Activated CD4-positive, alpha-beta T cell treated with anti-CD3 and anti-CD28 coated beads for 24 hours (primary cell): ENCODE results near the gene CAND2.

Experiments used
- DNase-seq, 2 donors: peaks; one replicate each; pipeline ENCODE4 v3.0.0-alpha.2; 2020; ENCODE audit warnings: low read depth in 2 of 2

CAND2 gene

DNA sequence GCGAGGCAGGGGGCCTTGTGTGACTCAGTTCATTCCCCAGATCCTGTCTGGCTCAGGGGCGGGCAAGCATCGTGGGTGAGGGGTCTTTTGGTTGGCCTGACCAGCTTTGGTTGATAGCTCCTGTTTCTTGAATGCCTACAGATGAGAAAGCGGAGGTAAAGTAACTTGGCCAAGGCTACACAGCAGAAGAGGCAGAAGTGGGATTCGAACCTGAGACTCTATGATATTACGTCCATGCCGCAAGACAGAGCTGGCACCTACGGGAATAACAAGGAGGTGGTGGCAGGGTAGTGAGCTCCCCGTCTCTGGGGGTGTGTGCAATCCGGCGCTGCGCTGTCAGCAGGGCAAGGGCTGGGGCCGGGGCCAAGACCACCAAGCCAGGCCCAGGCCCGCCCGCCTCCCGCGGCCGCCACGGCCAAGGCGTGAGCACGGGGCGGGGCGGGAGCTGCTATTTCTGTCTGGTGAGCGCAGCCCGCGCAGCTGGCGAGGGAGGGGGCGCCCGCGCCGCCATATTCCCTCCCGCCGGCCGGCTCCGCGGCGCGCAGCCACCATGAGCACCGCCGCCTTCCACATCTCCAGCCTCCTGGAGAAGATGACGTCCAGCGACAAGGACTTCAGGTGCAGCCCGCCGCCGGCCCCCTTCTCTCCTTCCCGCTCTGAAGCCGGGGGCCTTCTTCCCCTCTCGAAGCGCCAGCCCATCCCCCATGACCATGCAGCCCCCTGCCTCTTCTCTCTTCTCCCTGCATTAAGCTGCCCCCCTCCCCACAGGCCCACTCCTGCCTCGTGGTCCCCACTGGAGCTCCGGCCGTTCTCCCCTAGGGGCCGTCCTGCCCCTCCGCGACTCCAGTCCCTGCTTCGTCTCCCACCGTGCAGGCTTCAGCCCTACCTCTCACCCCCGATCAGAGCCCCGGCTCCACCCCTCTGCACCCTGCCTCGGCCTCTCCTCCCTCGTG lies at the start of gene CAND2:
Gene CAND2 (plus strand): TSS at position 510 of the 953 bp plus-strand sequence. CDS start 41 bp downstream, at position 551.
- peak in 1 of 2 donors; percentile 30 for DNase-seq

DNA sequence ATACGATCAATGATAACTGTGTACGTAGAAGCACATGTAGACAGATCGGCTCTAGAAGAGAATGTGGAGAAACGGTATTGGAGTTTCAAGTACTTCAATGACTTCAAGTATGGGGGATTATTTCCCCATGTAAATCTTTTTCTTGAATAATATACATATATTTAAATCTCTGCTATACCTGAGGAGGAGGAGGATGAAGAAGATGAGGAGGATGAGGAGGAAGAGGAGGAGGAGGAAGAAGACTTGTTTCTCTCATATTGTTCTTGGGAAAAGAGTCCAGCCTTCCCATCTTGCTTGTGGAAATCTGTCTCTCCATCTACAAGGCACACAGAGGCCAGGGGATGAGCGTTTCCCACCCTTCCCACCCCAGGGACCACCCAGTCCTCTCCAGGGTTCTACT lies 48.0 kb upstream of the CAND2 start:
- no peak for DNase-seq

DNA sequence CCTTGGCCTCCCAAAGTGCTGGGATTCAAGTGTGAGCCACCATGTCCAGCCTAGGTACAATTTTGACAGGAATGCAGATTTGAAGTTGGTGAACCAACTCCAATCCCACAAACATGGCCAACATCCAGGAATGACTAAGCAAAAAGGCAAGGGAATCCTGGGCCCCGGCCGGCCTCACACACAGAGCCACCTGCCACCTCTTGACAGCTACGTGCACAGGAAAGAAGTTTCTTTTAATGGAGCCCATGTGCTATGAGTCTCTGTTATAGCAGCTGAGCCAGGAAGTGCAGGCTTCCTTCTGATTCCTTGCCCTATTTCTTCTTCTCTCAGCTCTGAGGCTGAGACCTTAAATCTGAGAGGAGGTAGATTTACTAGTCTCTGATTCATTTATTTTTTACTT lies 46.3 kb upstream of the CAND2 start:
- no peak for DNase-seq

DNA sequence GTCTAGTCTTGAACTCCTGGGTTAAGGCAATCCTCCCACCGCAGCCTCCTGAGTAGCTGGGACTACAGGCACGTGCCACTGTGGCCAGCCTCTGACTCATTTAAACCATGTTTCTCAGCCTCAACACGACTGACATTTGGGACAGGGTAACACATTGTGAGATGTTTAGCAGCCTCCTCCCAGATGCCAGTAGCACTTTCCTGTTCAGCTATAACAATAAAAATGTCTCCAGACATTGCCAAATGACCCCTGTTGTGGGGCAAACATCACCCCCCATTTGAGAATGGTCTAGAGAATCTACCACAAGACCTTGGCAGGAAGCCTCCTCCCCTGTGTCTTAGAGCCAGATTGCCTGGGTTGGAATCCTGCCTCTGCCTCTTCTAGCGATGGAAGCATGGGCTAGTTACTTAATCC lies 45.8 kb upstream of the CAND2 start:
- DNase-seq: peak; percentile 1 to 11

DNA sequence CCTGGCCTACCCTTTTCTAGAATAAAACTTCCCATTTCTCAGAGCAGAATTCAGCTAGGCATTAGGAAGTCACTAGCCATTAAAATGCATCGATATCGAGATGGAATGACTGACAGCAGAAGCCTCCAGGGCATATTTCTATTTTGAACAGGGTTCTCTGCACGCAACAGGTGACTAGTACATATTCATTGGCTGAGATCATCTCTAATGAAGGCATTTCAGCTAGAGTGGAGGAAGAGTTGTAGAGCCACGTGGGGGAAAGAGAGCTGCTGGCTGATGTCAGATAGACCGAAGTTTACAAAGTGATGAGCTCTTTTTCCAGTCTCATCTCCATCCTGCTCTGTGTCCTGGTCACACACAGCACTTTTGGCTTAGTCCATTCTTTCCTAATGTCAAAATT lies 44.9 kb upstream of the CAND2 start:
- DNase-seq: no peak

DNA sequence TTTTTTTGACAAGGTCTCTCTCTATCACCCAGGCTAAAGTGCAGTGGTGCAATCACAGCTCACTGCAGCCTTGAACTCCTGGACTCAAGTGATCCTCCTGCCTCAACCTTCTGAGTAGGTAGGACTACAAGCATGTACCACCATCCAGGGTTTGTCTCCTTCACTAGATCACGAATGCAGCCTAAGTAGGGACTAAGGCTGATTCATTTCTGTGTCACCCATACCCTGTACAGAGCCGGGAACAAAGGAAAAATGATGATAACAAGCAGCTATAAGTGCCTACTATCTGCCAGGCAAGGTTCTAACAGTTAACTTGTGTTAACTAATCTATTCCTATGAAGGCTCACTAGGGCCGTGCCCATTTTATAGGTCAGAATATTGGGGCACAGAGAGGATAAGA lies 44.4 kb upstream of the CAND2 start:
- no peak for DNase-seq

DNA sequence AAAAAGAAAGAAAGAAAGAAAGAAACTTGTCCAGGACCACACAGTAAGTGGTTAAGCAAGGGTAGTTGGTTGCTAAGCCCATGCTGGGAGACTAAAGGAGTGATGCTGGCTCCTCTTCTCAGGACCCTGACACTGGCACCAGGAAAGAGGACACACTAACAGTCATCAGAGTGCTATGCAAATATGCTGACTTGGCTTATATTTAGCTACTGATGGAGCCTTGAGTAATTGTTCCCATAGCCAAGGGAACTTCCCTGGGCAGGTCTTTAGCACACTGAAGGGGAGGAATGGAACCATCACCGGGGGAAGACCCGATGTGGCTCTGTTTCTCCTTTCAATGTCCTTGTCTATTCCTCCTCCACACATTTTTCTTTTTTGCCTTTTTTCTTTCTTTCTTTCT lies 43.7 kb upstream of the CAND2 start:
- DNase-seq: no peak

DNA sequence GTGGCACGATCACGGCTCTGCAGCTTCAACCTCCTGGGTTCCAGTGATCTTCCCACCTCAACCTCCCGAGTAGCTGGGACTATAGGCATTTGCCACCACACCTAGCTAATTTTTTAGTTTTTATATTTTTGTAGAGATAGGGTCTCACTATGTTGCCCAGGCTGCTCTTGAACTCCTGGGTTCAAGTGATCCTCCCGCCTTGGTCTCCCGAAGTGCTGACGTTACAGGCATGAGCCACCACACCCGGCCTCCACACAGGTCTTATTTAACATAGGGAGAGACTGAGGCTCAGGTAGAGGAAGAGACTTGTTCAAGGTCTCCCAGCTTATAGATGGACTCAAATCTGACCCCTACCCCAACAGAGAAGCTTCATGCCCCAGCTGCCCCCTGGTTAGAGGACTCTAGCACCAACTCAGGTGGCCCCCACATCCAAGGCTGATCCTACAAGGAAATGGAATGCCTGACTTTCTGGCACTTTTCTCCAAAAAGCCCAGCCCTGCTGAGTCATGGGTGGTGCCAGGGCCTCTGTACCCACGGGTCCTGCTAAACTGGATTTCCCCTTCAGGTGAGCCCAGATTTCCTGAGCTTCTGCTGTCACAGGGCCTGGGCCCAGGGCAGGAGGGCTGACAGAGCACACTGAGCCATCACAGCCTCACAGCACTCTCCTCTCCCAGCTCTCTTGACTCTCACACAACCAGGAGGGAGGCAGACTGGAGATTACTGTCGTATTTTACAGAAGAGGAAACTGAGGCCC lies 43.0 kb upstream of the CAND2 start:
- no peak for DNase-seq

DNA sequence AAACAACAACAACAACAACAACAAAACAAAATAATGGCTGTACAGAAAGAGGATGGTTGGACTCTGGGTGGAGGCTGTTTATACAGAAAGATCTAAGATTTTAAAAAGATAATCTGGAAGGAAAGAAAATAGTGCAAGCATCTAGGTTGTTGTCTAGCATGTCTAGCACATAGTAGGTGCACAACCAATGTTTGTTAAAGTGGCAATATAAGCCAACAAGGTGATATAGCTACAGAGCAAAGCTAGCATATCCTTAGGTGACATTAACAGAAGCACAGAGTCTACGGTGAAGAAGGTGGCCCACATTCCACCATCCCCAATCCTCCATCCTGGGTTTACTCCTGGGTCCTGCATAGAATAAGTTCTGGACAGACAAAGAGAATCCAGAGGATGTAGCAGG lies 42.2 kb upstream of the CAND2 start:
- DNase-seq: no peak

DNA sequence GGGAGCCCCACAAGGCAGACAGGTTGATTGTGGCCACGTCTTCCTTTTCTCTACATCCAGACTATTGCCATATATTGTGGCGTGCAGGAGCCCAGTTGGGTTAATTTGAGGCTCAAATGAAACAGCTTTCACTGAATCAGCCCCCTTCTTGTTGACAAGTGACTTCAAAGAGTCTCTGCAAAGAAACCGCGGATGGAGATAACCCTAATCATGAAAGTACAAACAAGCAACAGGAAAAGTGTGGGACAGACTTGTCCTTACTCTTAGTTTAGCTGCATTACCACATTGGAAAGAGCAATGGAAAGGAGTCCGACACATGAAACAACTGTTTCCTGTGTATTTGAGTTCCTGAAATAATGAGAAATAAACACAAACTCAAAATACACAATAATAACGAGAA lies 40.7 kb upstream of the CAND2 start:
- DNase-seq: no peak

DNA sequence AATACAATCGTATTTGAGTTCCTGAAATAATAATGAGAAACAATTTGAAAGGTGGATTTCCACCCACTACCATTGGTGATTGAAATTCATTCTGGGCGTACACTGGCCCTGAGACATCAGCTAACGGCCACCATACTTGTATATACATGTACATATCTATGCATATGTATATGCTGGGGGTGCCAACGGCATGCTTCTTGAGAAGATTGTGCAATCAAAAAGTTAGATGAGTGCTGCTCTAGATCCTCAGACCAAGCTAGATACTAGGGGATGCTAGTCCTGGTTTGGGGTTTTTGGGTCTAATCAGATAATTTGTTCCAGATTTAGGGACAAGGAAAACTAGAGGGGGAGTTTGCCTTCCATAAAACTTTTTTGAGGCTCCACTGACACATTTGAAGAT lies 40.3 kb upstream of the CAND2 start:
- no peak for DNase-seq

DNA sequence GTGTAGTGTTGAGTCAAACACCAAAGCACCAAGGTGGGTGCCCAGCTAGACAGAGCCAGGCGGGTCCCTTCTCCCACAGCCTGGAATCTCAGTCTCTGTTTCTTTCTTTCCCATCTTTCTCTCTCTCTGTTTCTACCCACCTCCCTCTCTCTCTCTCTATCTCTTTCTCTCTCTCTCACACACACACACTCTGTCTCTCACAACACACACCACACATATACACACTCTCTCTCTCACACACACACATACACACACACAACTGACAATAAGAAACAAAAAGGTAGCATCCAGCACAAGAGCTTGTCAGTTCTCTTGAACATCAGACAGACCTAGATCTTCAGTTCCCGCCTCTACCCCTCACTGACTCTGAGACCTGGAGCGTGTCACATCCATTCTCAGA lies 39.8 kb upstream of the CAND2 start:
- no peak for DNase-seq

DNA sequence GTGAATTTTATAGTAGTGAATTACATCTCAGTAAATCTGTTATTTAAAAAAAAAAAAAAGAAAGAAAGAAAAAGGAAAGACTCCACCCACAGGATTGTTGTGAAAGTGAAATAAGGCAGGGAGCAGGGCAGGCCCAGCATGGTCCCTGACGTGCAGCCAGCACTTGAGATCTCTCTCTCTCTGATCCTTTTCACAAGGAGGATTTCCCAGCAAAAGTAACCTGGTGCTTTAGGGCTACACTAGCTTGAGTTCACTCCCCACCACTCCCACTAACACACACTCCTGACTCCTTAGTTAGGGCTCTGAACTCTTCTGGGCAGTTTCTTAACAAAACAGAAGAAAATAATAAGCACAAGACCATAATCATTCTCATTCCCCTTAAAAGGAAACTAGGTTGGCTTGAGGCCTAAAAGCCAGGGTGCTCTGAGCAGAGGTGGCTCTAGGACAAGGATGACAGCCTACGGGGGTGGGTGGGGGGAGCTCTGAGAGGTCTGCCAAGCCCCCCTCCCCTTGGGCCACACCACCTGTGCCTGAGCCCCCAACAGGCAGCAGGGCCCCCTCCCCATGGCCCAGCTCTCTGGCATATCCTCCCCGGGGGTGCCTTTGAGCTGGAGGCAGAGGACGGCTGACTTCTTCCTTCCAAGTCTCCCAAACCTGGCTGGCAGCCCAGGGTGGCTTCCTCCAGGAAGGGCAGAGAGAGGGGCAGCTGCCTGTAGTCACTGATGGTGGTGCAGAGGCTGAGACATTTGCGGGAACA lies 38.3 kb upstream of the CAND2 start:
- DNase-seq: no peak

DNA sequence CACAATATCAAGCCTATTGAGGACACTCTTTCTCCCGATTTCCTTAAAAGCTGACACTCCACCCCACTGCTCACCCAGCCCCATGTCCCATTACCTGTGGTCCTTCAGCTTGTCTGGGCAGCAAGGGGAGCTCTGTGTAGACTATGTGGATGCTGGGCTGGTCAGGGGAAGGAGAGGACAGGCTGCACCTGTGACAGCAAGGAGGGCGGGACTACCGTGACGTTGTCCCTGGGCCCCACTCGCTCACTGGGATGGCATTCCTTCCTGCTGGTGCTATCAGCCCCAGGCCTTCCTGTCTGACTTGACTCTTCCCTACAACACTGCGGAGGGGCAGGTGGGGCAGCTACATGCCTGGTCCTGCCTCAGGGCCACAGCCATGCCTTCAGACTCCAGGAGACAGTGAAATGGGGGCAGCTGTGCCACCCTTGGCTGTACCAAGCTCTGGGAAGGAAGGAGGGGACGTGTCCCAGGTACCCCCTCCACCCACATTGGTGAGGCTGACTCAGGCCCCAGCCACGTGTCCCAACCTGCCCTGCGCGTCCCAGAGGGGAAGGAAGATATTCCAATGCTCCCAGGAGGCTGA lies 37.3 kb upstream of the CAND2 start, which contains the start of gene TMEM40:
Gene TMEM40 (minus strand): TSS at position 163 of the 583 bp plus-strand sequence. CDS start 9,427 bp downstream, outside the sequence.
- no peak for DNase-seq

DNA sequence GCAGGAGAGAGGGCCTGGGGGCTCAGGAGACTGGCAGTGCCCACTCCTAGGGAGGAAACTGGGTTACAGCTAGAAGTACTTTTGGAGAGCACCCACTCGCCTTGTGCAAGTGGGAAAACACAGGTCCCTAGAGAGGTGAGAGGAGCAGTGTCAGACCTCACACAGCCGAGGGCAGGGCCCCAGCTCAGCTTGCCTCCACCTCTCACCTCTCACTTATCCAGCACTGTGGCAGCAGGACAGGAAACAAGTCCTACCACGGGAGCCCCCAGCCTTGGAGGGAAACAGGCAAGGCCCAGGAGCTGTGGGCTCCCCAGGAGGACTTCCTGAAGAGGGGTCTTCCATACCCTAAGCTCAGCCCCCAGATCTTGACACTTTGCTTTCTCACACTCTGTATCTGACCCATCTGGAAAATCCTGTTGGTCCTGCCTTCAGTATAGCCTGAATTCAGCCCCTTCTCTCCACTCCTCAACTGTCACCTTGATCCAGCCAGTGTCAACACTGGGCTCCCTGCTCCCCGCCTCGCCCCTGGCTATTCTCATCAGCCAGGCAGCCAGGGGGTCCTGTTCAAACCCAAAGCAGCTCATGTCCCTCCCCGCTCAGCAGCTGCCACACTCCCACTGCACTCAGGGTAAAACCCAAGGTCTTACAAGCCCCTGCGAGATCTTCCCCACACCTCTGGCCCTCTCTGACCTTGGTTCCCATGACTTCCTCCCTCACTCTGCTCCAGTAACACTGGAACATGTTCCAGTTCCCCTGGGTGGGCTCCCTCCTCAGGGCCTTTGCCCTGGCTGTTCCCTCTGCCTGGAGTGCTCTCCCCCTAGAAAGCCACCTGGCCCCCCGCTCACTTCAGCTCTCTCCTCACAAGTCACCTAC lies 36.6 kb upstream of the CAND2 start:
- DNase-seq: no peak

DNA sequence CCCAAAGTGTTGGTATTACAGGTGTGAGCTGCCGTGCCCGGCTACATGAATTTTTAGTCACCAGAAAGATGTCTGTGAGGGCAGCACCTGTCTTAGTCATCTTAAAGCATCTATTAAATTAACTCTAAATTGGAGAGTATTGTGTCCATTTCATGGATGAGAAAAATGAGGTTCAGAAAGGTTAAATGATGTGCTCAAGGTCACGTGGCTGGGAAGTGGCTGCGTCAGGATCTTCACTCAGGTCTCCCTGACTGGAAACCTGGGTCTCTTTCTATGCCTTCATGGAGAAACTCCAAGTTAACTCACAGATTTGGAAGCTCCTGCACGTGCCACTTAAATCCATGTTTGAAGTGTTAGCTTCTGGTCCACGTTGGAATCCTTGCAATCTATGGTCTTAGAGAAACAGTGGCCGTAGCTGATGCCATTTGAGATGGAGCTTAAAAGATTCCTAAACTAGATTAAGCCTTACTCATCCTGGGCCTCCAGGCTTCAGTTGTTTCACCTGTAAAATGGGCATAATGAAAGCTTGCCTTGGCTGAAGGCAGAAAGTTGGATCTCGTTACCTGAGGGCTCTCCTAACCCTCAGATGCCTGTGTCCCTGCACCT lies 32.2 kb upstream of the CAND2 start:
- DNase-seq: no peak

DNA sequence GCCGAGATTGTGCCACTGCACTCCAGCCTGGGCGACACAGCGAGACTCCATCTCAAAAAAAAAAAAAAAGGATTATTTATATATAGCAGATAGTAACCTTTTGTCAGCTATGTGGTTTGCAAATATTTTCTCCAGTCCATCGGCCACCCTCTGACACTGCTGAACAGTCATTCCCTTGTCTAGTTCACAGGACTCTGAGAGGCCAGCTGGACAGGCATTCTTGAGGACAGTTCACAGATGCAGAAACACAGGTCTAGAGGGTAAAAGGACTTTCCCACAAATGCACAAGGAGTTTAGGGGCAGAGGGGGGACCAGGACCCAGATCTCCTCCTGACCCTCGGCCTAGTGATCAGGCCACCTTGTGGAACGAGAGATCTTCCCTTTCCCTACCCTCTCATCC lies 29.9 kb upstream of the CAND2 start:
- DNase-seq: no peak

DNA sequence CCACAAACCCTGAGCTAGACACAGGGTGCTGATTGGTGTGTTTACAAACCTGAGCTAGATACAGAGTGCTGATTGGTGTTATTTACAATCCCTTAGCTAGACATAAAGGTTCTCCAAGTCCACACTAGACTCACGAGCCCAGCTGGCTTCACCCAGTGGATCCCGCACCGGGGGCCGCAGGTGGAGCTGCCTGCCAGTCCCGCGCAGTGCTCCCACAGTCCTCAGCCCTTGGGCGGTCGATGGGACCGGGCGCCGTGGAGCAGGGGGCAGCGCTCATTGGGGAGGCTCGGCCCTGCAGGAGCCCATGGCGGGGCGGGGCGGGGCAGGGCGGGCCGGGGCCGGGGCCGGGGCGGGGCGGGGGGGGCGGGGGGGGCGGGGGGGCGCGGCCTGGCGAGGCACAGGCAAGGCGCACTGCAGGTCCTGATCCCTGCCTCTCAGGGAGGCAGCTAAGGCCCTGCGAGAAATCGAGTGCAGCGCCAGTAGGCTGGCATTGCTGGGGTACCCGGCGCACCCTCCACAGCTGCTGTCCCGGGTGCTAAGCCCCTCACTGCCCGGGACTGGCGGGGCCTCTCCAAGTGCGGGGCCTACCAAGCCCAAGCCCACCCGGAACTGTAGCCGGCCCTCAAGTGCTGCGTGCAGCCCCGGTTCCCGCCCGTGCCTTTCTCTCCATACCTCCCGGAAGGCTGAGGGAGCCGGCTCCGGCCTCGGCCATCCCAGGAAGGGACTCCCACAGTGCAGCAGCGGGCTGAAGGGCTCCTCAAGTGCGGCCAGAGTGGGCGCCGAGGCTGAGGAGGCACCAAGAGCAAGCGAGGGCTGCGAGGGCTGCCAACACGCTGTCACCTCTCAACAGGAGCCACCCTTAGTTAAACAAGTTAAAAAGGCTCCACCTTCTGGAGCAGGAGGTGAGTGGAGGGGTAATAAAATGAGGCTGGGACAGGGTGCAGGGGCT lies 27.6 kb upstream of the CAND2 start:
- no peak for DNase-seq

DNA sequence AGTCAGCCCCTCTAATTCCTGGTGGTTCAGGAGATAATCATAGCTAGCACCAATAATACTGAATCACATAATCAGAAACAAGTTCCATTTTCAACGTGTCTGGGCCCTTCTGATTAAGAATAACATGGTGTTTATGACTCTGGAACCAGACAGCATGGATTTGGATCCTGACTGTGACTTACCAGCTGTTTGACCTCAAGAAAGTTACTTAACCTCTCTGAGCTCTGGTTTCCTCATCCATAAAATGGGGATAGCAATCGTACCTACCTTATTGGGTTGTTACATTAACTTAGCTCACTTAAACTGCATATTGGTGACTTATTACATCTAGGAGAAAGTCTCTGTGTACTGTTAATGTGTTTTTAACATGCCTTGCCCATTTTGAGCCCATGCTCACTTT lies 26.7 kb upstream of the CAND2 start:
- no peak for DNase-seq
